CD4-positive, alpha-beta T cell treated with Interleukin-6 at 100 ng/mL for 8 hours (primary cell): ENCODE results near the gene ATRAID.
"Not testable (repeated sequence)": the region's sequence is repeated elsewhere in the genome, so short reads cannot be mapped to it uniquely, and the experiment has no call there.

ENCODE experiments used
- DNase-seq: peaks from one replicate; pipeline ENCODE4 v3.0.0-alpha.2; 2020; ENCODE audit warnings: mixed read lengths, low spot score

Gene ATRAID, protein sequence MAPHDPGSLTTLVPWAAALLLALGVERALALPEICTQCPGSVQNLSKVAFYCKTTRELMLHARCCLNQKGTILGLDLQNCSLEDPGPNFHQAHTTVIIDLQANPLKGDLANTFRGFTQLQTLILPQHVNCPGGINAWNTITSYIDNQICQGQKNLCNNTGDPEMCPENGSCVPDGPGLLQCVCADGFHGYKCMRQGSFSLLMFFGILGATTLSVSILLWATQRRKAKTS

DNA sequence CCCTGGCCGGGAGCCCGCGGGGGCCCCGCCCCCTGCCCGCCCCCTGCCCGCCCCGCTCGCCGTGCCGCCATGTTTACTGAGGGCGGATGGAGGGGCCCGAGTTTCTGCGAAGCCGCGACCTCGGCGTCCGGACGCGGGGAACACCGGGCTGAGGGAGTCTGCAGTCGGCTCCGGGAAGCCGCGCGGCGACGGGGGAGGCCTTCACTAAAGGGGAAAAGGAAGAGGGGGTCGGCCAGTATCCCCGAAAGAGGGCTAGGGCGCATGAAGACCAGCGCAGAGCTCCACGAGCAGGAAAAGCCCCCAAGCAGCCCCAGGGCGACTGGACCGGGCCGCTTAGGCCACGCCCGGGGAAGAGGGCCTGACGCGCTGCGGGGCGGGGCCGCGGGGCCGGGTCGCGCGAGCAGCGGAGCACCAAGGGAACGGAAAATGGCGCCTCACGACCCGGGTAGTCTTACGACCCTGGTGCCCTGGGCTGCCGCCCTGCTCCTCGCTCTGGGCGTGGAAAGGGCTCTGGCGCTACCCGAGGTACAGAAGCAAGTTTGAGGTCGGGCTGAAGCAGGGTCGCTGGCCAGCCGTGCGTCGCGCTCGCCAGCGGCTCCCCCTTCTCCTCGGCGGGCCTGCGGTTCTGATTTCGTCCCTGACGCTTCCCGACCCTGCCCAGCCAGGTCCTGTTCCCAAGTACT, at the start of gene ATRAID, which contains the start of gene SLC5A6:
ATRAID (plus strand) TSS at position 99 of the 683 bp plus-strand sequence; CDS start at position 427, 328 bp downstream.
SLC5A6 (minus strand) TSS at position 326 of the 683 bp plus-strand sequence. CDS start 4,618 bp downstream, outside the sequence.
- DNase-seq, result peak; percentile 84

DNA sequence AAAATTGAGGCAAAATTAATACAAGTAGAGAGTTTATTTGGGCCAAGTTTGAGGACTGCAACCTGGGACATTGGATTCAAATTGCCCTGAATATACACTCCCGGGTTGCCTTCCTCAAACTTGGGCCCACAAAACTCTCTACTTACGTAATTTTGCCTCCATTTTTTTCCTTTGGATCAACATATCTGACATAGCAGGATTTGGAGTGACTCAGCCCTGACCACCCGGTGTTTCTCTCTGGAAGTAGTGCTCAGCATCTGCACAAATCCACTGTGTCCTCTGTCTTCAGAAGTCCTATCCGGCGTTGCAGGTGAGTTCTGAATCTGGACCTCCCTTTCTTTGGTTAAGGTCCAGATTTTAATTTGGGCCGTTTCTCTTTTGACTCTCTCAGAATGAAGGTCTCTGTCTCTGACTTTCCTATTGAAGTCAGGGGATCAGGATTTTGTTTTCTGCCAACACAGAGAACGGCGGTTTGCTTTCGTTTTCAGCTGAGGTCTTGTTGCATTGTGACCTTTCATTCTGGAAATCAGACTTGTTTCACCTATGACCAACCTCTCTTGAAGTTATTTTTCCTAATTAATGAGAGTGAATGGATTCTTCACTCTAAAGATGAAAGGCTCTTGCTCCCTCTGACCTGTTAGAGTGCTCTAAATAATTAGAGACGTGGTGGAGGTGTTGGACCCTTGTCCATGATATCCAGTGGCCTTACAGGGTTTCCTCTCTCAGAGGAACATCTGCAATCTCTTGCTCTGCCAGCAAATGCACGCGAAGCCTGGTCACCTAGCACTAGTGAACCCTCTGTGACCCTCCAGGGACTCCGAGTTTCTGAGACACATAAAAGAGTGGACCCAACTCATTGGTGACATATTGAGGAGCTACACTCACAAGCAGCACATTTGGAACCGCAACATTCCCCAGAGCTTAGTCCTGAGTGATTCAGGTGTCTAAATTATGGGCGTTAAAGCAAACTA, 49.4 kb upstream of the ATRAID start:
- DNase-seq, result no peak

DNA sequence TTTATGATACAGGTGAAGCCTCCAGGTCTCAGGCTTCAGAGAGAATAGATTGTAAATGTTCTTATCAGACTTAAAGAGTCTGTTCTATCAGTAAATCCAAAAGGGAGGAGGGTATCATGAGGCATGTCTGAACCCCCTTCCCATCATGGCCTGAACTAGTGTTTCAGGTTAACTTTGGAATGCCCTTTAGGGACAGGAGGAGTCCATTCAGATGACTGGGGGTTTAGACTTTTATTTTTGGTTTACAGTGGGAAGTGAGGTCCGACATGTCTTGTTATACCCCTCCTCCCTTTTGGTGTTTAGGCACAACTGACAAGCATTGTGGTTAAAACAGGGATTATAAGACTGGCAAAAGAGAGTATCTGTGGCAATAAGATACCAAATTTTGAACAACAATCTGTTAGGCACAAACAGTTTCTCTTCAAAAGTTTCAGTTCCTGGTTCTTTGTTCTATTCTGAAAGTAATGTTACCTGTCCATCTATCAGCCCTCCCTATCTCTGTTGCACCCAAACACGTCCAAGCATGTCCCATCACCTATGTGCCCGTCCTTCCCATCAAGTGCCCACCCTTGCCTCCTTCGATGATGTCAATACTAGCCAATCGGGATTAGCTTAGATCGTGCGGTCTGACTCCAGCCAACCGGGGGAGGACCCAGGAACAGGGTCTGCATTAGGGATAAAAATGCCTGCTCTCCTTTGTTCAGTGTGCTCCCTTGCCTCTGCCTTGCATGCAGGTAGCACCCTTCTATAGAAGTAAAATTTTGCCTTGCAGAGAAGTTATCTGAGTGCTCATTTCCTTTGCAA, 46.7 kb upstream of the ATRAID start:
- DNase-seq, result no peak

DNA sequence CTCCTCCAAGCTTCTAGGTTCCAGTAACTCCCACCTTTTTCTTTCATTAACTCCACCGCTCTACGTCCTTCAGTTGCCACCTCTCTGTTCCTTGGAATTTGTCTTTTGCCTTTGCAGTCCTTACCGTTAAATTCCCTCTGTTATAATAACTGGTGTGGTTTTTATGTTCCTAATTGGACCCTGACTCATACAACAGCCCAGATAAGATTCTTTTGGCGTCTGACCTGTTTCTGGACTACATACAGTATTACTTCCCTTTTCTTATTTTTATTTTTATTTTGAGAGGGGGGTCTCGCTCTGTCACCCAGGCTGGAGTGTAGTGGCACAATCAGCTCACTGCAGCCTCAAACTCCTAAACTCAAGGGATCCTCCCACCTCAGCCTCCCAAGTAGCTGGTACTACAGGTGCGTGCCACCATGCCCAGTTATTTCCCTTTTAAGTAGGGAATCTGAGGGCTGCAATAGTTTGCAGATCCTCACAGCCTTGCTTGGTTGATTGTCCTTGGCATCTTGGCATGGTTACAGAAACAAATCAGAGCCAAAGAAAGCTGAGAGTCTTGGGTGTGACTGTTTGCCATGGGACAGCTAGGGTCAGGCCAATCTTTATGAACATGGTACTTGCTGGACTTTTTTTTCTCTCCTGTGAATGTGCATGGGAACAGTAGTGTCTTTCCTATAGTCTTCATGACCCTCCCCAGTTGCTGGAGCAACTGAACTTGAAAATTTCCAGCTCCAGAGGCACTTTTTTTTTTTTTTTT, 41.1 kb upstream of the ATRAID start:
- DNase-seq, result no peak

DNA sequence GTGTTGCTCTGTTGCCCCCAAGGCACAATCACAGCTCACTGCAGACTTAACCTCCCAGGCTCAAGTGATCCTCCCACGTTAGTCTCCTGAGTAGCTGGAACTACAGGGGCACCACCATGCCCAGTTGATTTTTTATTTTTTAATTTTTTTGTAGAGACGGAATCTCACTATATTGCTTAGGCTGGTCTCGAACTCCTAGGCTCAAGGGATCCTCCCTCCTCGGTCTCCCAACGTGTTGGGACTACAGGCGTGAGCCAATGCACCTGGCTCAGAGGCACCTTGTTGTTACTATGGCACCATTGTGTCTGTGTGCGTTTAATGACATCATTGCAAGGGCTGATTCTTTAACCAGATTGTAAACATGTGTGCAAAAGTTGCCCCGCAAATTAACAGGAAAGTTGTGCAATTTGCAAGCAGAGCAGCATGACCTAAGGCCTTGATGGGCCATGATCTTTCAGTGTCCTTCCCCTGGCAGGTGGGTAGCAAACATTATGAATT, 40.4 kb upstream of the ATRAID start:
- no peak for DNase-seq

DNA sequence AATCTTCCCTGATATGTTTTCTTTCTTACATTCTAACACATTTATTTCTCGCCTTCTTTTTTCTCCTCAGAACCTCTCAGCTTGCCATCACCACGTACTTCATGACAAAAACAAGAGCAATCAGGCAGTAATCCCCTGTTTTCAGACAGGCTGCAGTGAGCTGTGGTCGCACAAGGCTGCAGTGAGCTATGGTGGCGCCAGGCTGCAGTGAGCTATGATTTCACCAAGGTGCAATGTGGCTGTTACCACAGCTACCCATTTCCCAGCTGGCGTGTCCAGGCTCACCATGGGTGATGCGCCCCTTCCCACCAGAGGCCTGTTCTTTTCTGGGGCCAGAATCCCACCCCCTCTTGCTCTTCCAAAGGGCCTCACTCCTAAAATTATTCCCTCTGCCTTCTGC, 37.2 kb upstream of the ATRAID start:
- no peak for DNase-seq

DNA sequence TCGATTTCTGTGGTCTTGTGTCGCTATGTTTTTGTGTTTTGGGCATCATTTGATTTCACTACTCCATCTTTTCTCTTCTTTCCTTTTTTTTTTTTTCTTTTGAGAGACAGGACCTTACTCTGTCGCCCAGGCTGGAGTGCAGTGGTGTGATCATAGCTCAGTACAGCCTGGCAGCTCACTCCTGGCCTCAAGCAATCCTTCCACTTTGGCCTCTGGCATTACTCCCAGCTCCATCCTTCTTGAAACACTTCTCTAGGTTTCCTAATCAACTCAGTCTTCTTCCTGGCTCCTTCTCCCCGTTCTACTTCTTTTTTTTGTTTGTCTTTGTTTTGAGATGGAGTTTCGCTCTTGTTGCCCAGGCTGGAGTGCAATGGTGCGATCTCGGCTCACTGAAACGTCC, 36.5 kb upstream of the ATRAID start:
- no peak for DNase-seq

DNA sequence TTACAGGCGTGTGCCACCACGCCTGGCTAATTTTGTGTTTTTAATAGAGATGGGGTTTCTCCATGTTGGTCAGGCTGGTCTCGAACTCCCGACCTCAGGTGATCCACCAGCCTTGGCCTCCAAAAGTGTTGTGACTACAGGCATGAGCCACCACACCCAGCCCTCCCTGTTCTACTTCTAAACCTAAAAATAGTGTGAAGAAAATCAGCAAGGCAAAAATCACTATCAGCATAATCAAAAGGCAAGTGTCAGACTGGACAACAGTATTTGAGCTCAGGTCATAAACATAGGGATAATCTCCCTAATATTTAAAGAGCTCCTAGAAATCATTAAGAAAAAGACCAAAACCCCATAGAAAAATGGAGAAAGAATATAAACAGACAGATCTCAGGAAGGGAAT, 36.1 kb upstream of the ATRAID start:
- DNase-seq, result not testable (repeated sequence)

DNA sequence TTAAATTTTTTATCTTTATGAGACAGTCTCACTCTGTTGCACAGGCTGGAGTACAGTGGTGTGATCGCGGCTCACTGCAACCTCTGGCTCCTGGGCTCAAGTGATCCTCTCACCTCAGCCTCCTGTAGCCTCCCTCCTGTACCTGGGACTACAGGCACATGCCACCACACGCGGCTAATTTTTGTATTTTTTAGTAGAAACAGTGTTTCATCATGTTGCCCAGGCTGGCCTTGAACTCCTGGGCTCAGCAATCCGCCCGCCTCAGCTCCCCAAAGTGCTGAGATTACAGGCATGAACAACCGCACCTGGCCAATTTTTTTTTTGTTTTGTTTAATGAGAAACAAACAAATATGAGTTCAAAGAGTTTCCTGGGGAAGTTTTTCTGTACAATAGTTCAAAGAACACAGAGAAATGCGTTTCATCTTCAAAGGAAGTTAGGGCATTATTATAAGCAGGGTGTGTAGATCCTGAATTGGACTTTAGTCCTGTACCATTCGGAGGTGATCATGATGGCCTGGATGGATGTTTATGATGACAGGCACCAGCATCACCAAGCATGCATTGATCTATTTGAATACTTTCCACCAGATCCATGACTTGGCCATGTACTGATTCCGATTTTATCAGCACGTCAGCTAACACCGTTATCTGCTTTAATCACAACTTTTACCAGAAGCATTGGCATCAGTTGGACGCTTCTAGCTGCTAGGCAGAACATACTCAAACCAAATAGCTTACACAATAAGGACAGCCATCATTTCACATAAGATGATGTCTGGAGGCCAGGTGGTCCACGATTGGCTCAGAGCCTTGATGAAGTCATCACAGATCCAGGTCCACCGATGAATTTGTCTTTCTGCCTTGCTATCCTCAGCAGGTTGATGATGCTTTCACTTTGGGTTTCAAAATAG, 34.1 kb upstream of the ATRAID start:
- DNase-seq, result no peak

DNA sequence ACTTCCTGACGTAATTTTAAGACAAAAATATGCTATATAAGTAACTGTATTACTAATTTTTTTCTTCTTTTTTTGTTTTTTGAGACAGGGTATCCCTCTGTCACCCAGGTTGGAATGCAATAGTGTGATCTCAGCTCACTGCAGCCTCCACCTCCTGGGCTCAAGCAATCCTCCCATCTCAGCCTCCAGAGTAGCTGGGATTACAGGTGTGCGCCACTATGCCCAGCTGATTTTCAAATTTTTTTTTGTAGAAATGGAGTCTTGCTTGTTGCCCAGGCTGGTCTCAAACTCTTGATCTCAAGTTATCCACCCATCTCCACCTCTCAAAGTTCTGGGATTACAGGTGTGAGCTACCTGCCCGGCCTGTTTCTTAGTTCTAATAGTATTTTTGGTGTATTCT, 33.4 kb upstream of the ATRAID start:
- no peak for DNase-seq

DNA sequence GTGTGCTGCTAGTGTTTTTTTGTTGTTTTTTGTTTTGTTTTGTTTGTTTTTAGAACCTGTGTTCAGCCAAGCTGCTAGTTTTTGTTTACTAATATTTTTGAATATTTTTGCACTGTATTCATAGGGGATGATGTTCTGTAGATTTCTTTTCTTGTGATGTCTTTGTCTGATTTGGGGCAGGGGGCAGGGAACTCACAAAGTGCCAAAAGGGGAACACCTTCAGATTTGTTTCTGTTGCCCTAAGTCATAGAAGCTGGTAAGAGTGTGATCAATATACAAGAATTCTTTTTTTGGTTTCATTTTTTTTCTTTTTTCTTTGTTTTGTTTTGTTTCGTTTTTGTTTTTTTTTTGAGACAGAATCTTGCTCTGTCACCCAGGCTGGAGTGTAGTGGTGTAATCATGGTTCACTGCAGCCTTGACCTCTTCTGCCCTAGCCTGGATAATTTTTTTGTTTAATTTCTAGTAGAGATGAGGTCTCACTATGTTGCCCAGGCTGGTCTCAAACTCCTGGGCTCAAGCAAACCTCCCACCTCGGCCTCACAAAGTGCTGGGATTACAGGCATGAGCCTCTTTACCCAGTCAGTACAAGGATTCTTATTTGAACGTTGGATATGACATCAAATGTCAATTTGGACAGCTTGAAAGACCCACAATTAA, 32.4 kb upstream of the ATRAID start:
- DNase-seq, result no peak

DNA sequence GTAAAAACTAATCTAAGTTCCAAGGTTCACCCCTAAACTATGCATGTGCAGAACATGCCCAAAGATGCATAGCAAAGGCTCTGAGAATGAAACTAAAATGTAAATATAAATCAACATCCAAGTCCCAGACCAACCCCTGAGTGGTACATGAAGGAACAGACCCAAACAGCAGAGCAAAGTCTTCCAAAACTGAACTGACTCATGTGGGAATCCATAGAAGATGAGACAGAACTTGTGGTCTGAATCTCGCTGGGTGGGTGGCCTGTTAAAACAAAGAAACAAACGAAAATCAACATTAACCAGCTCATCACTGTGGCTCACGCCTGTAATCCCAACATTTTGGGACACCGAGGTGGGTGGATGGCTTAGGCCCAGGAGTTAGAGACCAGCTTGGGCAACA, 29.5 kb upstream of the ATRAID start:
- no peak for DNase-seq

DNA sequence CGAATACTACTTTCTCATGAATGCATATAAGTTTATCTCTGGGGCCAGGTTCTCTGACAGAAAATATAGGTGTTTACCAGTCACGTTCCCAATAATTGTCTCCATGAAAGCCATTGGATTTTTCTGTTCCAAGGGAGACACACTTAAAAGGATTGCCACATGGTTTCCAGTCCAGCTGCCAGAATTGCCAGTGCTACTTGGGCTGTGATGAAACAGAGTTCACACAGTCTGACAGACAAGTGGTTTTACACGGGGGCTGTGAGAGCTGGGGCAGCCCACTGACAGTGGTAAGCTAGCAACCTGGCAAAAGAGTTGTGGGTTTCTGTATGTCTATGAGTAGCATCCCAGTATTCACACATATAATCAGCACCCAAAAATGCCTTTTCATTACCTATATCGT, 27.7 kb upstream of the ATRAID start:
- no peak for DNase-seq

DNA sequence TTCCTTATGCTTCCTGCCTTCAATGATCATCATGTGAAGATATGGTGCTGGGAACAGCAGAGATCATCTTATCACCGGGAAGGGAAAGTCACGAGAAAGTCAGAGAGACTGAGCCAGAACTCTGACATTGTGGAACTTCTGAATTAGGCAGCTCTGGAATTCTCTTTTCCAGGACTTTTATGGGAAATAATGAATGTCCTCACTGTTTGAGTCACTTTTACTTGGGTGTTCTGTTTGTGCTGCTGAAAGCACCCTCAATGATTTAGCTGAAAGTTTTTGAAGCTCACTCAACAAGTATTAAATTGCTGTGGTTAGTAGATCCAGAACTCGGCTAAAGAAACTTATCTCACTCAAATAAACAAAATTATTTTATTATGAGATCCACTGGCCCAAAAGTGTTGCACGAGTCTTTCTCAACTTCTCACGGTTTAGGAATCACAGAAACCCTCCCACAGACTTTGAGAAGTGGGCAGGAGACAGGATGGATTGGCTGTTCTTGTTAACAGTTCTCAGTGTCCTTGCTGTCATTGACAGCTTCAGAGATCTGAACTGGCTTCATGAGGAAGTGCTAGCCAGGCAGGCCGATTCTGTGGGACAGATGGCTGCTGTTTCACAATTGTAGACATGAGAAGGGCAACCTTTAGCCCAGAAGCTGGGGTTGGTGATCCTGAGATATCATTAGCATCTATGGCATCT, 26.4 kb upstream of the ATRAID start:
- no peak for DNase-seq

DNA sequence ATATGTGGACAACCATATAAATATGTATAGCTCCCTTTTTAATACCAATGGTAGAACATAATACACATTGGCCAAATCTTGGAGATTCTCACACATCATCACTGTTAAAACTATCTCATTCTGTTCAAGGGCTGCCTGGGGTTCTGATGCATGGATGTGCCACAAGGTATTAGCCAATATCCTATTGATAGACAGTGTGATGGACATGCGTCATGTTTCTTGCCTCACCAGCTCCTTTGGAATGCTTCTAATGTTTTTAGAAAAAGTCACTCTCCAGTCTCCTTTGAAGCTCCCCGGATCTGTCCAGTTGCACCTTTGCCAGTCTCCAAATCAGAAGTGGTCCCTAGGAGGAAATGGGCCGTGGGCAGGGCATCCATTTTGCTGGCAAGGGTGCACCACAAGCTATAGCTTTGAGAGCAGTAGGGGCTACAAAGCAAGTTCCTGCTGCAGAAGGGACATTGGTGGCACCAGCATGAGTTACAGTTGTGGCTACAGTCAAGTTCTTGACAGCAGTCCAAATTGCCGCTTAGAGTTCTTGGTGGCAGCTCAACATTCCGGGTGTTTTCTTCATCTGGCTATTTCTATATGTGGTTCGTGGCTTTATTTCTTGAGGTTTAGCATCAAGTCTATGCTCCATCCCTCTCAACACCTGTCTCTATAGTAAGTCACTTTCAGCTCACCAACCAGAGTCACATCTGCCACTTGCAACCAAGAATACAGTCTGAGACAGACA, 25.1 kb upstream of the ATRAID start:
- no peak for DNase-seq

DNA sequence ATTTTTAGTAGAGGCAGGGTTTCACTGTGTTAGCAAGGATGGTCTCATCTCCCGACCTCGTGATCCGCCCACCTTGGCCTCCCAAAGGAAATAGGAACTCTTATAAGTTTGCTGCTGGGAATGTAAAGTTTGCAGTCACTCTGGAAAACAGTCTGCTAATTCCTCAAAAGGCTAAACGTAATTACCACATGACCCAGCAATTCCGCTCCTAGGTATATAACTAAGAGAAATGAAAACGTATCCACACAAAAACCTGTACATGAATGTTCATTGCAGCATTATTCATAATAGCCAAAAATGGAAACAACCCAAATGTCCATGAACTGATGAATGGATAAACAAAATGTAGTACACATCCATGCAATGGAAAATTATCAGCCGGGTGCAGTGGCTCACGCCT, 21.9 kb upstream of the ATRAID start:
- DNase-seq, result no peak

DNA sequence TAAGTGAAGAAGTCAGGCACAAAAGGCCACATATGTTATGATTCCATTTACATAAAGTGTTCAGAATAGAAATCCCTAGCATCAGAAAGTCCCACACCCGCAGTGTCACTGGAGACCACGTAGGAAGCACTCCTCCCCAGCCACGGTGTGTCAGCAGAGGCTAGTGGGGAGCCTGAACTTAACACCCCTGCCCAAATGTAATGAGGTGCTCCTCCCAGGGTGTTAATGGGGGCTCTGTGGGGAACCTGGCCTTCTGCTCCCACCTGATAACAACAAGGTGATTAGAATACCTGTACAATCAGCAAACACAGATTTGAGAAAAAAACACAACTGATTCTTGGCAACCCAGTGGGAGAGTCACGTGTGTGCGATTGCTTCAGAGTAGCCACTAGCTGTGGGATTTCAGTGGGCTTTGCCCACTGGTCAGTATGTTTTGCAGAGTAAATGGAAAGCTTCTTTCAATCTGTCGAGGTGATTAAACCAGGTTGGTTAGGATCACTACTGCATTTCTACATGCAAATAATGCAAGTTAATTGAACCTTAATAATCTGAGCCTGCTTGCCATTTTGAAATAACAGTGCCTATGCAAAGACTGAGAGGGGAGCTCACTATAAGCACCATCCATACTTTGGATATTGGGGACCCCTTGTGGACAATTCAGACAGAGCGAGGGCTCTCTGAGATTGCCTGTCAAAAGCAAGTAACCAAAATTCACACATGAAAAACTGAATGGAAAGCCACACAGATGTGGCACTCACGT, 20.6 kb upstream of the ATRAID start:
- DNase-seq, result peak; percentile 37
